H9 (cell line): ENCODE measurements around the gene HDX. TPM values are rescaled to one million over a fixed set of nuclear protein-coding genes. Genes with fewer than 3 reads are reported as not detected.

Source experiments
- DNase-seq: peaks from one replicate; pipeline ENCODE4 v3.0.0-alpha.2; 2017
- H2AFZ ChIP-seq: one replicate; pipeline ENCODE4 v1.6.1; 2013; ENCODE audit warnings: mild to moderate bottlenecking, low read length, control low read depth, moderate library complexity
- H2AK5ac ChIP-seq: 2 replicates; pipeline ENCODE4 v1.6.1; 2013; ENCODE audit warnings: low read length, control low read depth, mixed read lengths; ENCODE audit not compliant: insufficient read length
- H2BK120ac ChIP-seq: one replicate; pipeline ENCODE4 v1.6.1; 2013; ENCODE audit warnings: low read depth, mild to moderate bottlenecking, low read length, control low read depth, inconsistent platforms; ENCODE audit not compliant: poor library complexity, severe bottlenecking
- H2BK12ac ChIP-seq: 2 replicates; pipeline ENCODE4 v1.6.1; 2013; ENCODE audit warnings: low read length, control low read depth, mixed read lengths, low read depth; ENCODE audit not compliant: insufficient read length
- H2BK15ac ChIP-seq: 2 replicates; pipeline ENCODE4 v1.6.1; 2013; ENCODE audit warnings: low read depth, low read length, control low read depth
- H2BK20ac ChIP-seq: one replicate; pipeline ENCODE4 v1.6.1; 2013; ENCODE audit warnings: low read depth, mild to moderate bottlenecking, low read length, control low read depth, inconsistent platforms; ENCODE audit not compliant: poor library complexity, severe bottlenecking
- H2BK5ac ChIP-seq: 2 replicates; pipeline ENCODE4 v1.6.1; 2013; ENCODE audit warnings: low read length, control low read depth, mixed read lengths; ENCODE audit not compliant: insufficient read length
- H3K14ac ChIP-seq: 2 replicates; pipeline ENCODE4 v1.6.1; 2013; ENCODE audit warnings: low read length, control low read depth; ENCODE audit not compliant: insufficient read depth
- H3K18ac ChIP-seq: 2 replicates; pipeline ENCODE4 v1.6.1; 2013; ENCODE audit warnings: low read depth, mild to moderate bottlenecking, mixed read lengths, low read length, control low read depth; ENCODE audit not compliant: insufficient read length
- H3K23ac ChIP-seq: 2 replicates; pipeline ENCODE4 v1.6.1; 2013; ENCODE audit warnings: low read length, control low read depth, mixed read lengths, low read depth; ENCODE audit not compliant: insufficient read length
- H3K23me2 ChIP-seq: 2 replicates; pipeline ENCODE4 v1.6.1; 2013; ENCODE audit warnings: low read depth, mild to moderate bottlenecking, mixed read lengths, low read length, control low read depth; ENCODE audit not compliant: insufficient read length, poor library complexity, severe bottlenecking
- H3K27ac ChIP-seq: 2 replicates; pipeline ENCODE4 v1.5.1; 2013; ENCODE audit warnings: low read length, control low read depth, mixed read lengths, low read depth; ENCODE audit not compliant: insufficient read length
- H3K27me3 ChIP-seq: 2 replicates; pipeline ENCODE4 v1.6.1; 2013; ENCODE audit warnings: low read length, control low read depth, inconsistent platforms; ENCODE audit not compliant: insufficient read depth
- H3K4ac ChIP-seq: 2 replicates; pipeline ENCODE4 v1.6.1; 2013; ENCODE audit warnings: low read depth, mild to moderate bottlenecking, control low read depth, inconsistent platforms, low read length, moderate library complexity
- H3K4me1 ChIP-seq: 2 replicates; pipeline ENCODE4 v1.6.1; 2013; ENCODE audit warnings: low read length, control low read depth, inconsistent platforms; ENCODE audit not compliant: insufficient read depth
- H3K4me2 ChIP-seq: 2 replicates; pipeline ENCODE4 v1.6.1; 2013; ENCODE audit warnings: low read length, control low read depth, mixed read lengths; ENCODE audit not compliant: insufficient read length, insufficient read depth
- H3K56ac ChIP-seq: 2 replicates; pipeline ENCODE4 v1.6.1; 2013; ENCODE audit warnings: low read depth, mild to moderate bottlenecking, mixed read lengths, low read length, control low read depth; ENCODE audit not compliant: insufficient read length
- H3K79me1 ChIP-seq: 2 replicates; pipeline ENCODE4 v1.6.1; 2013; ENCODE audit warnings: low read depth, mild to moderate bottlenecking, moderate library complexity, low read length, control low read depth, inconsistent platforms; ENCODE audit not compliant: insufficient read depth, poor library complexity, severe bottlenecking
- H3K79me2 ChIP-seq: 2 replicates; pipeline ENCODE4 v1.6.1; 2013; ENCODE audit warnings: low read length, control low read depth, inconsistent platforms; ENCODE audit not compliant: insufficient read depth
- H3K9ac ChIP-seq: 2 replicates; pipeline ENCODE4 v1.6.1; 2013; ENCODE audit warnings: low read length, control low read depth, mixed read lengths; ENCODE audit not compliant: insufficient read length; ENCODE audit errors: extremely low read depth
- H3K9me3 ChIP-seq: one replicate; pipeline ENCODE4 v1.6.1; 2013; ENCODE audit warnings: low read depth, low read length, inconsistent platforms; ENCODE audit not compliant: control insufficient read depth
- H3T11ph ChIP-seq: one replicate; pipeline ENCODE4 v1.6.1; 2013; ENCODE audit warnings: mild to moderate bottlenecking, low read length, control low read depth, inconsistent platforms
- H4K20me1 ChIP-seq: one replicate; pipeline ENCODE4 v1.6.1; 2013; ENCODE audit not compliant: control insufficient read depth, insufficient read length, insufficient read depth
- H4K5ac ChIP-seq: 2 replicates; pipeline ENCODE4 v1.6.1; 2013; ENCODE audit warnings: low read depth, mild to moderate bottlenecking, mixed read lengths, low read length, control low read depth; ENCODE audit not compliant: insufficient read length
- H4K8ac ChIP-seq: replicated peaks from 2 replicates; pipeline ENCODE4 v1.6.1; 2013; ENCODE audit warnings: low read length, control low read depth, mixed read lengths, low read depth; ENCODE audit not compliant: insufficient read length
- H4K91ac ChIP-seq: 2 replicates; pipeline ENCODE4 v1.6.1; 2013; ENCODE audit warnings: low read depth, mild to moderate bottlenecking, moderate library complexity, mixed read lengths, low read length, control low read depth; ENCODE audit not compliant: insufficient read length
- H3K27ac Mint-ChIP-seq, 3 experiments: 2 replicates in 2 of 3; 3 replicates in 1 of 3; pipeline ENCODE4 v1.8.0; 2020 to 2021; ENCODE audit warnings: mixed read lengths in 3 of 3, mild to moderate bottlenecking in 1 of 3, moderate library complexity in 1 of 3
- H3K27me3 Mint-ChIP-seq: 2 replicates; pipeline ENCODE4 v1.8.0; 2021; ENCODE audit warnings: low read depth, mild to moderate bottlenecking, moderate library complexity, mixed read lengths
- H3K36me3 Mint-ChIP-seq, 3 experiments: 2 replicates in 2 of 3; 3 replicates in 1 of 3; pipeline ENCODE4 v1.8.0; 2020 to 2021; ENCODE audit warnings: low read depth in 3 of 3, mixed read lengths in 3 of 3; ENCODE audit not compliant: insufficient read depth in 1 of 3
- H3K4me1 Mint-ChIP-seq, 2 experiments: 2 replicates each; pipeline ENCODE4 v1.8.0; 2020; ENCODE audit warnings: mixed read lengths in 2 of 2
- H3K4me3 Mint-ChIP-seq, 2 experiments: 2 replicates in 1 of 2; 3 replicates in 1 of 2; pipeline ENCODE4 v1.8.0; 2020 to 2021; ENCODE audit warnings: mild to moderate bottlenecking in 2 of 2, mixed read lengths in 2 of 2, moderate library complexity in 1 of 2
- H3K9me3 Mint-ChIP-seq, 2 experiments: 2 replicates in 1 of 2; 3 replicates in 1 of 2; pipeline ENCODE4 v1.8.0; 2020; ENCODE audit warnings: mild to moderate bottlenecking in 2 of 2, mixed read lengths in 2 of 2, moderate library complexity in 1 of 2
- WGBS: extraction: QIAGEN DNeasy Blood & Tissue Kit; methylation state at CpG from one replicate; pipeline ENCODE4 v1.1.7; 2013; ENCODE audit warnings: missing lambda C conversion rate, low lambda C conversion rate, mixed read lengths; ENCODE audit not compliant: insufficient read length; ENCODE audit errors: extremely low coverage; 5-methylcytosine and 5-hydroxymethylcytosine counted together
- total RNA-seq: library from RNA; stranded (reverse); gene quantifications from 2 replicates; pipeline ENCODE4 v1.2.1, GENCODE V29; 2021
- TF ChIP-seq, protein P1 (sequence below): fragments of 200-600 bp; sonication (generic); conservative IDR thresholded peaks from 3 replicates; pipeline ENCODE4 v1.8.0; 2021; ENCODE audit warnings: antibody characterized with exemption, mild to moderate bottlenecking

HDX gene
- total RNA-seq, 1 experiment from 2014 or later = 5.0 TPM

DNA sequence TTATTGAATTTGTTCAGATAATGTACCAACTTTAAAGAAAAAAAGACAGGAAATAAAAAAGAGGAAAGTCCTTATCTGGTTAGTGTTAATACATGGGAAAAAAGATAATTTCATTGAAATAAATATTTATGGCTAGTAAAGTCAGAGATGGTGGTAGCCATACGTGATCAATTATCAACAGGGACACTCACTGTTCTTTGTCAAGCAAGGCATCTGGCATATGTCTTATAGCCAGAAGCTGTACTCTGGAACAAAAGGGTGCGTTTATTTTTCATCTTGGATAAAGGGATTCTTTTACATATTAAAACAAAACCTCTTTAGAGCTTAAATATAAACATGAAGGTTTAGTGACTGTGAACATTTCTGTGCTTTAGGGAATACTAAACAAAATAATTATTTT lies 26.7 kb downstream of the HDX start:
- H3K14ac ChIP-seq = no peak overlapping the region
- no peak overlapping the region for H2BK15ac ChIP-seq
- Mint-ChIP-seq H3K4me1 (no peaks in the 10 kb centered on the region), H3K4me3 (no peak overlapping the region), H3K36me3 (peaks cover 0 to 2% (median 0%) of the 10 kb centered on the region in 3 experiments; a peak in 2 of 7 replicates), H3K9me3 (peaks cover 22 to 33% of the 10 kb centered on the region in 2 experiments), H3K27me3 (no peaks in the 10 kb centered on the region), H3K27ac (no peak overlapping the region)
- H2AK5ac ChIP-seq = no peak overlapping the region
- TF ChIP-seq, protein P1, sequence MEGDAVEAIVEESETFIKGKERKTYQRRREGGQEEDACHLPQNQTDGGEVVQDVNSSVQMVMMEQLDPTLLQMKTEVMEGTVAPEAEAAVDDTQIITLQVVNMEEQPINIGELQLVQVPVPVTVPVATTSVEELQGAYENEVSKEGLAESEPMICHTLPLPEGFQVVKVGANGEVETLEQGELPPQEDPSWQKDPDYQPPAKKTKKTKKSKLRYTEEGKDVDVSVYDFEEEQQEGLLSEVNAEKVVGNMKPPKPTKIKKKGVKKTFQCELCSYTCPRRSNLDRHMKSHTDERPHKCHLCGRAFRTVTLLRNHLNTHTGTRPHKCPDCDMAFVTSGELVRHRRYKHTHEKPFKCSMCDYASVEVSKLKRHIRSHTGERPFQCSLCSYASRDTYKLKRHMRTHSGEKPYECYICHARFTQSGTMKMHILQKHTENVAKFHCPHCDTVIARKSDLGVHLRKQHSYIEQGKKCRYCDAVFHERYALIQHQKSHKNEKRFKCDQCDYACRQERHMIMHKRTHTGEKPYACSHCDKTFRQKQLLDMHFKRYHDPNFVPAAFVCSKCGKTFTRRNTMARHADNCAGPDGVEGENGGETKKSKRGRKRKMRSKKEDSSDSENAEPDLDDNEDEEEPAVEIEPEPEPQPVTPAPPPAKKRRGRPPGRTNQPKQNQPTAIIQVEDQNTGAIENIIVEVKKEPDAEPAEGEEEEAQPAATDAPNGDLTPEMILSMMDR = no peak
- H3K4me1 ChIP-seq = no peaks in the 10 kb centered on the region
- H3K56ac ChIP-seq = no peak overlapping the region
- H2BK120ac ChIP-seq = no peak overlapping the region
- no peak for DNase-seq
- no peak overlapping the region for H2AFZ ChIP-seq
- no peaks in the 10 kb centered on the region for H3K27me3 ChIP-seq
- H3K79me1 ChIP-seq = no peaks in the 10 kb centered on the region
- H4K91ac ChIP-seq = no peak overlapping the region
- H4K8ac ChIP-seq = no peak overlapping the region
- no peak overlapping the region for H3K23ac ChIP-seq
- H2BK20ac ChIP-seq = no peak overlapping the region
- no peaks in the 10 kb centered on the region for H4K20me1 ChIP-seq
- H2BK12ac ChIP-seq = no peak overlapping the region
- H3K4ac ChIP-seq = no peak overlapping the region
- no peak overlapping the region for H3K4me2 ChIP-seq
- H3K18ac ChIP-seq = no peak overlapping the region
- no peaks in the 10 kb centered on the region for H3K79me2 ChIP-seq
- no CpG with 5 or more reads among the region's 2 CpGs for WGBS
- peaks cover 6% of the 10 kb centered on the region for H3K9me3 ChIP-seq
- no peak overlapping the region for H3K27ac ChIP-seq
- H2BK5ac ChIP-seq = no peak overlapping the region
- H3K9ac ChIP-seq = no peak overlapping the region
- no peaks in the 10 kb centered on the region for H3K23me2 ChIP-seq
- H4K5ac ChIP-seq = no peak overlapping the region
- H3T11ph ChIP-seq = no peak overlapping the region
